Right lobe of liver (tissue), 6 donors: ENCODE measurements around the gene LURAP1L. TPM values are rescaled to one million over a fixed set of nuclear protein-coding genes. Genes with fewer than 3 reads are reported as not detected.

Source experiments
- ATAC-seq, 4 donors: fragments of 200-7000 bp; cut with Tn5 transposase; one replicate each; pipeline ENCODE4 v1.9.1; 2020; ENCODE audit warnings: mild to moderate bottlenecking in 4 of 4, moderate library complexity in 4 of 4
- DNase-seq, 3 donors: peaks; one replicate each; pipeline ENCODE4 v3.0.0-alpha.2; 2020
- H3K27ac ChIP-seq, 3 donors: fragments of 200-600 bp; one replicate each; pipeline ENCODE4 v1.8.0; 2022
- H3K27me3 ChIP-seq, 2 donors: fragments of 200-600 bp; one replicate each; pipeline ENCODE4 v1.8.0; 2022
- H3K36me3 ChIP-seq, 4 donors: fragments of 200-600 bp; sonication (generic) in 1 of 4; one replicate each; pipeline versions ENCODE4 v1.5.1 to v1.8.0; 2017 to 2022; ENCODE audit warnings: control low read depth in 1 of 4
- H3K4me1 ChIP-seq, 4 donors: fragments of 200-600 bp; sonication (generic) in 1 of 4; one replicate each; pipeline versions ENCODE4 v1.5.1 to v1.8.0; 2017 to 2022; ENCODE audit warnings: control low read depth in 1 of 4
- H3K4me3 ChIP-seq, 3 donors: fragments of 200-600 bp; one replicate each; pipeline ENCODE4 v1.8.0; 2022
- H3K9me3 ChIP-seq, 4 donors: fragments of 200-600 bp; sonication (generic) in 1 of 4; one replicate each; pipeline versions ENCODE4 v1.5.1 to v1.8.0; 2017 to 2022; ENCODE audit warnings: control low read depth in 1 of 4
- POLR2A ChIP-seq: fragments of 450-650 bp; IDR thresholded peaks from one replicate; pipeline ENCODE4 v1.6.1; 2017; ENCODE audit warnings: antibody characterized with exemption, mild to moderate bottlenecking
- WGBS: methylation state at CpG from one replicate; pipeline ENCODE4 v1.1.6; 2018; ENCODE audit warnings: low coverage, low lambda C conversion rate; ENCODE audit not compliant: insufficient coverage; ENCODE audit errors: missing lambda C conversion rate; 5-methylcytosine and 5-hydroxymethylcytosine counted together
- intact Hi-C, 2 donors: fragments of 100-400 bp; cut with DNase I; formaldehyde crosslinking; loops; one replicate each; pipeline versions ENCODE4 v1.11.2 to v1.14.1; 2022
- total RNA-seq, 6 experiments: library from RNA; depleted of rRNA in 2 of 6; stranded (reverse); fragments of >200 nt in 2 of 6; fragmentation: NEBNext Ultra II Directional in 3 of 6; extraction: Animal tissue kit (Norgen Biotek cat#: 25700) in 3 of 6; gene quantifications; one replicate each; pipeline versions ENCODE4 v1.1.0 to v1.2.4, GENCODE V29; 2016 to 2023
- TF ChIP-seq, protein P1 (sequence below), 4 donors: fragments of 200-600 bp in 3 of 4; fragments of 450-650 bp in 1 of 4; IDR thresholded peaks; one replicate each; pipeline versions ENCODE4 v1.5.1 to v1.8.0; 2016 to 2022; ENCODE audit warnings: antibody characterized with exemption in 4 of 4, mild to moderate bottlenecking in 2 of 4
- donor health status: DM: no; HTN: yes; CAD: no.
- donor health status: DM: no; HTN: no; CAD: no.
- donor health status: DM: no; HTN: no; CAD: no.
- donor health status: DM: no; HTN: yes; CAD: no.
- donor health status: DM: no; HTN: yes; CAD: no.

LURAP1L gene
- total RNA-seq, 6 experiments from 2014 or later = 9.6 to 38.0 (median 18.8) TPM

DNA sequence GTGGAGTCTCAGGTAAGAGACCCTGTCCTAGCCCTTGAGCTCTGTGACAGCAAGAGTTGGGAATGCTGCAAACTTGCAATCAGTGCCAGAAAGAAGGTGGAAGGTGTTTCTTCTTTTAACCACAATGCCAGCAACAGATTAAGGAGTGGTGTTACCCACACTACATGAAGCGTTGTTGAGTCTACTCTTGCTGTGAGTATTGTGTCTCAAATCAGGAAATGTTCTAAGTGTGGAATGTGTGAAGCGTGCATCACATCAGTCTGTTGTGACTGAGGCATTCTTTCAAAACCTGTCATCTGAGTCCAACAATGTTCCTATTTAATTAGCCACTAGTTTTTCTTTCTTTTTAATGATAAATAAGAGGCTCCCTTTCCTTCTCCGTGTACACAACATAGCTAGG, 2.9 kb upstream of the LURAP1L start:
- intact Hi-C loops = no loop called here
- H3K27me3 ChIP-seq = no peaks in the 10 kb centered on the region
- no peak overlapping the region for H3K27ac ChIP-seq
- no peak for ATAC-seq
- 65% methylated on average over 3 of the region's 3 CpGs for WGBS
- H3K9me3 ChIP-seq = no peaks in the 10 kb centered on the region
- H3K36me3 ChIP-seq = no peaks in the 10 kb centered on the region
- H3K4me3 ChIP-seq = no peak overlapping the region
- H3K4me1 ChIP-seq = peaks cover 0 to 11% (median 0%) of the 10 kb centered on the region in 4 donors
- TF ChIP-seq POLR2A = no peak
- TF ChIP-seq, protein P1, sequence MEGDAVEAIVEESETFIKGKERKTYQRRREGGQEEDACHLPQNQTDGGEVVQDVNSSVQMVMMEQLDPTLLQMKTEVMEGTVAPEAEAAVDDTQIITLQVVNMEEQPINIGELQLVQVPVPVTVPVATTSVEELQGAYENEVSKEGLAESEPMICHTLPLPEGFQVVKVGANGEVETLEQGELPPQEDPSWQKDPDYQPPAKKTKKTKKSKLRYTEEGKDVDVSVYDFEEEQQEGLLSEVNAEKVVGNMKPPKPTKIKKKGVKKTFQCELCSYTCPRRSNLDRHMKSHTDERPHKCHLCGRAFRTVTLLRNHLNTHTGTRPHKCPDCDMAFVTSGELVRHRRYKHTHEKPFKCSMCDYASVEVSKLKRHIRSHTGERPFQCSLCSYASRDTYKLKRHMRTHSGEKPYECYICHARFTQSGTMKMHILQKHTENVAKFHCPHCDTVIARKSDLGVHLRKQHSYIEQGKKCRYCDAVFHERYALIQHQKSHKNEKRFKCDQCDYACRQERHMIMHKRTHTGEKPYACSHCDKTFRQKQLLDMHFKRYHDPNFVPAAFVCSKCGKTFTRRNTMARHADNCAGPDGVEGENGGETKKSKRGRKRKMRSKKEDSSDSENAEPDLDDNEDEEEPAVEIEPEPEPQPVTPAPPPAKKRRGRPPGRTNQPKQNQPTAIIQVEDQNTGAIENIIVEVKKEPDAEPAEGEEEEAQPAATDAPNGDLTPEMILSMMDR (IDR thresholded peaks at IDR 0.05) = no peak
- DNase-seq = no peak

DNA sequence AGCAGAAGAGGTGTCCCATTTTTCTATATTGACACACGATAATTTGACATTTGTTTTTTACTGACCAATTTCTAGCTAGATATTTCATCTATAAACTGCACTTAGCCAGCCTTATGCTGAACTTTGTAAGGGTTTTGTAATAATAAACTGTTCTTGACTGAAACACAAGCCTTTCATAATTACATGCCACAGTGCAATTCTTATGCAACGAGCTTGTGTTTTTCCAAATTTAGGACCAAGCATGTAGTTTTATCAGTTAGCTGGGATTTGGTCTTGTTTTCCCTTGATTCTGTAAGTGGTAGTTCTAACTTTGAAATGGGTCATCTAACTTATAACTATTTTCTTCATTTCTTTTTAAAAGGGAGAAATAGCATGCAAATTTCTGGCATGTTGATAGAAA, 1.3 kb upstream of the LURAP1L start:
- H3K36me3 ChIP-seq = no peaks in the 10 kb centered on the region
- no peaks in the 10 kb centered on the region for H3K9me3 ChIP-seq
- WGBS = 18% methylated on average over 2 of the region's 2 CpGs
- H3K4me1 ChIP-seq = peaks cover 0 to 26% (median 0%) of the 10 kb centered on the region in 4 donors
- intact Hi-C loops = no loop called here
- H3K4me3 ChIP-seq = no peak overlapping the region
- ATAC-seq (peak in 2 of 4 donors; percentile 4 to 22), DNase-seq (no peak)
- peak overlapping the region; percentile 8 to 95 (median 43) for H3K27ac ChIP-seq
- TF ChIP-seq POLR2A = no peak
- TF ChIP-seq, protein P1 (IDR thresholded peaks at IDR 0.05) = no peak
- H3K27me3 ChIP-seq = no peaks in the 10 kb centered on the region

DNA sequence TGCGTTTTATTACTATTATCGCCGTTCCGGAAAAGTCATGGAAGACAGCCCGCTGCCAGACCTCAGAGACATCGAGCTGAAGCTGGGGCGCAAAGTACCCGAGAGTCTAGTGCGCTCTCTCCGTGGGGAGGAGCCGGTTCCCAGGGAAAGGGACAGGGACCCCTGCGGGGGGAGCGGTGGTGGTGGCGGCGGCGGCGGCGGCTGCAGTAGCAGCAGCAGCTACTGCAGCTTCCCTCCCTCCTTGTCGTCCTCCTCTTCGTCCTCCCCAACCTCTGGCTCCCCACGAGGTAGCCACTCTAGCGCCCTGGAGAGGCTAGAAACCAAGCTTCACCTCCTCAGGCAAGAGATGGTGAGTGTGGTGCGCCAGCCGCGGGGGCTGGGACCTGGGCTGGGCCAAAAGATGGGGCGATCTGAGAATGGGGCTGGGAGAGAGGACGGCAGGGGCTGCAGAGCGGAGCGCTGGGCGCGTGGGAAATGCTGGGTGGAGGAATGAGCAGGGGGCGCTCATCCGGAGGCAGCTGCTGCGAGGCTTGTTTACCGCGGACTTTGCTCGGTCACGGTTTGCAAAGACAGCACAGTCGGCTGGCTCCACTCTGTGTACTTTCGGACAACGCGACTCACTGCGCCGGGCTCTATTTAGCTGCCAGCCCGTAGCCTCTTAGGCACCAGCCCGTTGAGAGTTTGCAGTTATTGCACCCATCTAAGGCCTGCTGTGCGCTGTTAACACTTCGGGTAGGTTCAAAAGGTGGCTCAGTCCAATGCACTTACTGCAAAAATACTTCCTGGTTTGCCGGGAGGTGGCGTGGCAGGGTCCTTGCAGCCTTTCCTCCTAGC, 1.1 kb downstream of the LURAP1L start:
- ATAC-seq (peak; percentile 77 to 92 (median 84)), DNase-seq (peak; percentile 83 to 93 (median 91))
- peak overlapping the region; percentile 94 to 99 (median 95) for H3K27ac ChIP-seq
- no peaks in the 10 kb centered on the region for H3K9me3 ChIP-seq
- H3K4me3 ChIP-seq = peak overlapping the region; percentile 52 to 73 (median 66)
- intact Hi-C loops = loop anchor here in 1 of 2 donors (5.0 kb wide), 1 partner anchor 41 kb away; no protein-coding TSS in a partner anchor
- peaks cover 0 to 35% (median 0%) of the 10 kb centered on the region in 4 donors for H3K4me1 ChIP-seq
- 2% methylated on average over 11 of the region's 50 CpGs for WGBS
- TF ChIP-seq, protein P1 (IDR thresholded peaks at IDR 0.05) = peak; percentile 30 to 51 (median 39)
- TF ChIP-seq POLR2A = peak; percentile 91
- no peaks in the 10 kb centered on the region for H3K36me3 ChIP-seq
- no peaks in the 10 kb centered on the region for H3K27me3 ChIP-seq

DNA sequence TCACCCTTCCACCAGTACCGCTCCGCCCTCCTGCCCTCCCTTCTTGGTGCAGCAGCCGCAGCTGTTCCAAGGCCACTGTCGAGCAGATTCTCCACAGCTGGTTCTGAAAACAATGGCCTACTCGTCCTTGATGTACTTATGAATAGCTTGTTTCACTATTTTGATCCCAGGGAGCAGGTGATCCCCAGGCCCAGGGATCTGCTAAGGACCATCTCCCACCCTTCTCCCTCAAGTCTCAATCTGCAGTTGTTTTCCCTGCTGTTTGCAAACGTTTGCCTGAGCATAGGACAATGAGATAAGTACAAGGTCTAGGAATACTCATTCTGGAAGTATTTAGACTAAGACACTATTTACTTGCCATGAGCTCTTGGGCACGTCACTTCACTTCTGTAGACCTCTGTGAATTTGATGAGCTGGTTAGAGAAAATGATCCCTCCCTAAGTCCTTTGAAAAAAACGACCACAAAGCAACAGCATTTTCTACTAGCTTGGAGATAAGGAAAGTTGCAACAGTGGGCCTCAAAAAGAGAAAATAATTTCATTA, 1.8 kb downstream of the LURAP1L start:
- DNase-seq (peak; percentile 83 to 92 (median 87)), ATAC-seq (peak in 3 of 4 donors; percentile 1 to 81 (median 78))
- TF ChIP-seq POLR2A = no peak
- TF ChIP-seq, protein P1 (IDR thresholded peaks at IDR 0.05) = no peak
- Histone ChIP-seq H3K27ac (peak overlapping the region; percentile 94 to 99 (median 95)), H3K36me3 (no peaks in the 10 kb centered on the region), H3K4me1 (peaks cover 0 to 35% (median 0%) of the 10 kb centered on the region in 4 donors), H3K4me3 (peak overlapping the region; percentile 52 to 73 (median 66)), H3K27me3 (no peaks in the 10 kb centered on the region), H3K9me3 (no peaks in the 10 kb centered on the region)
- intact Hi-C loops = loop anchor here in 1 of 2 donors (5.0 kb wide), 1 partner anchor 41 kb away; no protein-coding TSS in a partner anchor
- WGBS = 5% methylated on average over 6 of the region's 8 CpGs
